HUES64 (cell line): ENCODE data around the gene EGFR.

Experiments used
- H3K27ac ChIP-seq: 2 replicates; pipeline ENCODE4 v1.7.0; 2013; ENCODE audit warnings: low read depth, low read length, inconsistent platforms
- H3K27me3 ChIP-seq: 2 replicates; pipeline ENCODE4 v1.6.1; 2013; ENCODE audit warnings: mild to moderate bottlenecking, low read length; ENCODE audit not compliant: insufficient read depth
- H3K36me3 ChIP-seq: 2 replicates; pipeline ENCODE4 v1.6.1; 2013; ENCODE audit warnings: mild to moderate bottlenecking, low read length; ENCODE audit not compliant: insufficient read depth
- H3K4me1 ChIP-seq: 2 replicates; pipeline ENCODE4 v1.6.1; 2013; ENCODE audit warnings: mild to moderate bottlenecking, low read length, moderate library complexity; ENCODE audit not compliant: insufficient read depth
- H3K4me3 ChIP-seq: 2 replicates; pipeline ENCODE4 v1.5.1; 2013; ENCODE audit warnings: mild to moderate bottlenecking, low read length, moderate library complexity
- H3K9ac ChIP-seq: 2 replicates; pipeline ENCODE4 v1.6.1; 2013; ENCODE audit warnings: mild to moderate bottlenecking, low read depth, low read length
- H3K9me3 ChIP-seq: 2 replicates; pipeline ENCODE4 v1.6.1; 2013; ENCODE audit warnings: low read depth, low read length; ENCODE audit not compliant: insufficient read depth
- WGBS: fragments of 150-250, 120-280 bp; methylation state at CpG from one replicate; pipeline ENCODE4 v1.1.7; 2013; ENCODE audit warnings: missing lambda C conversion rate; 5-methylcytosine and 5-hydroxymethylcytosine counted together

Gene EGFR

GRCh38 chr7:54989453-54990225, 29.2 kb upstream of the EGFR start:
- Histone ChIP-seq H3K4me3 (no peak overlapping the region), H3K36me3 (no peaks in the 10 kb centered on the region), H3K9ac (no peak overlapping the region), H3K27ac (no peak overlapping the region), H3K27me3 (no peaks in the 10 kb centered on the region), H3K4me1 (0 out of 2 replicates have a peak, but pooled peaks cover 4% of the 10 kb centered on the region), H3K9me3 (no peaks in the 10 kb centered on the region)
- 93% methylated on average over 4 of the region's 4 CpGs for WGBS

- H3K4me3 ChIP-seq: no peak overlapping the region
- no peak overlapping the region for H3K27ac ChIP-seq
- no peaks in the 10 kb centered on the region for H3K27me3 ChIP-seq
- H3K36me3 ChIP-seq: no peaks in the 10 kb centered on the region
- 0 out of 2 replicates have a peak, but pooled peaks cover 4% of the 10 kb centered on the region for H3K4me1 ChIP-seq
- H3K9me3 ChIP-seq: no peaks in the 10 kb centered on the region
- H3K9ac ChIP-seq: no peak overlapping the region
- 97% methylated on average over 13 of the region's 13 CpGs for WGBS
These were observed 27.5 kb upstream of the EGFR start for GRCh38 chr7:54991341-54991740.

GRCh38 chr7:54992871-54993475, 25.8 kb upstream of the EGFR start:
- no peak overlapping the region for H3K9ac ChIP-seq
- no peaks in the 10 kb centered on the region for H3K9me3 ChIP-seq
- no peaks in the 10 kb centered on the region for H3K36me3 ChIP-seq
- H3K27ac ChIP-seq: no peak overlapping the region
- 0 out of 2 replicates have a peak, but pooled peaks cover 4% of the 10 kb centered on the region for H3K4me1 ChIP-seq
- 93% methylated on average over 1 of the region's 4 CpGs for WGBS
- no peaks in the 10 kb centered on the region for H3K27me3 ChIP-seq
- H3K4me3 ChIP-seq: no peak overlapping the region

GRCh38 chr7:54995166-54995565, 23.7 kb upstream of the EGFR start:
- WGBS: 98% methylated on average over 5 of the region's 5 CpGs
- Histone ChIP-seq H3K9ac (no peak overlapping the region), H3K9me3 (no peaks in the 10 kb centered on the region), H3K36me3 (no peaks in the 10 kb centered on the region), H3K4me1 (0 out of 2 replicates have a peak, but pooled peaks cover 4% of the 10 kb centered on the region), H3K27ac (no peak overlapping the region), H3K27me3 (no peaks in the 10 kb centered on the region), H3K4me3 (no peak overlapping the region)

DNA sequence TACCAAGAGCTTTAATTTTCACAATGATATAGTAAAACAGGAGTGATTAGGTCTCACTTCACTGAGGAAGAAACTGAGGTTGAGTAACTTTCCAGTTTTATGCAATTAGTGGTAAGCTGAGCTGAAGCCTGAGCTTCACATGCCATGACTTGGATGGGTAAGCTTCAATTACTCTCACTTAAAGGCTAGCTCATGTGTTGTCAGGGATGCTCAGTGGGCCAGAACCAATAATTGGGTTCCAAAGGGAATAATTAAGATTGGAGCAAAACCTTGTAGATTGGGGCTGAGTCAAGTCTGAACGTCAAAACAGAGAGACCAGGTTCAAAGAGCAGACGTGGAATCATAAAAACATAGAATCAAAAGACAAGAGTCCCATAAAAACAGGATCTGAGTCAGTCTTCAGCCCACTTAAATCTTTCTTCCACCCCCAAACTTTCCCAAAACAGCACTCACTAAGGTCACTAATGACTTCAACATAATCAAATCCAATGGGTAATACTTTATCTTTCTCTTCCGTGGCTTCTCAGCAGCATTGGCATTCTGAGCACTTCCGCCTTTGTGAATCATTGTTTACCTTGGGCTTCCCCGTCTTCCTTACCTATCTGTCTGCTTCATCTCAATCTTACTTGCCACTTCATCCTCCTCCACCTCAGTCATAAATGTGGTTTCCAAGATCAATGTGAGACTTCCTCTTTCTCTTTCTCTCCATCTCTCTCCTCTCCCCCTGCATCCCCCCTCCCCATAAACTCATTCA, 23.0 kb upstream of the EGFR start:
- no peaks in the 10 kb centered on the region for H3K36me3 ChIP-seq
- no peak overlapping the region for H3K9ac ChIP-seq
- no peak overlapping the region for H3K4me3 ChIP-seq
- H3K9me3 ChIP-seq: no peaks in the 10 kb centered on the region
- WGBS: 80% methylated on average over 5 of the region's 5 CpGs
- no peak overlapping the region for H3K27ac ChIP-seq
- 0 out of 2 replicates have a peak, but pooled peaks cover 4% of the 10 kb centered on the region for H3K4me1 ChIP-seq
- no peaks in the 10 kb centered on the region for H3K27me3 ChIP-seq

- Histone ChIP-seq H3K4me1 (0 out of 2 replicates have a peak, but pooled peaks cover 4% of the 10 kb centered on the region), H3K4me3 (no peak overlapping the region), H3K27ac (no peak overlapping the region), H3K27me3 (no peaks in the 10 kb centered on the region), H3K9ac (no peak overlapping the region), H3K36me3 (no peaks in the 10 kb centered on the region), H3K9me3 (no peaks in the 10 kb centered on the region)
These were observed 22.4 kb upstream of the EGFR start for GRCh38 chr7:54996391-54996790.

- Histone ChIP-seq H3K4me3 (no peak overlapping the region), H3K27me3 (no peaks in the 10 kb centered on the region), H3K9me3 (no peaks in the 10 kb centered on the region), H3K27ac (no peak overlapping the region), H3K9ac (no peak overlapping the region), H3K36me3 (no peaks in the 10 kb centered on the region), H3K4me1 (no peaks in the 10 kb centered on the region)
- 95% methylated on average over 29 of the region's 29 CpGs for WGBS
These were observed 14.2 kb upstream of the EGFR start for GRCh38 chr7:55004579-55004978.

DNA sequence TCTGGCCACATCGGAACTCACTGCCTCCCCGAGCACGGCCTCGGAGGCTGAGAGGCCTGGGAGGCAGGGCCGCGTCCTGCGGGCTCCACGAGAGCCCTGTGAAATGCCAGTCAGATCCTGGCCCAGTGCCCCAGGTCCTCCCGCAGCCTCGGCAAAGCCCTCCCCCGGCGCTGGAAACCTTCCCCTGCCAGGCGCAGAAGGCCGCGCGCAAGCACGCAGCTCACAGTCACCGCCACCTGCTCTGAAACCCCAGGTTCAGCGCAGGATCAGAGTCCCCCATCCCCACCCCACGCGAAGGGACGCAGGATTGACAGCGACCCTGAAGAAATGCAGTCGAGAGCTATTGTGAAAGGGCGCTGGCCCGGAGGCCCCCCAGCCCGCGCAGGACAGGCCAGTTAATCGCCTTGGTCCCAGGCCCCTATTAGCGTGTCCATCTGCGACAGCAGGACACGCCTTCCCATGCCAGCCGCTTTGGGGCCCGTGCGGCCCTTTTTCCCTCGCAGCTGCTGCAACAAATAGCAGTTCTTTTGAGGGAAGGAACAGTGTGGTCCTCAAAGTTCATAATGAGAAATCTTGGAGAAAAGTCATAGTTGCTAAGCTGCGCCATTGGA, 13.5 kb upstream of the EGFR start:
- WGBS: 96% methylated on average over 37 of the region's 37 CpGs
- no peaks in the 10 kb centered on the region for H3K9me3 ChIP-seq
- no peaks in the 10 kb centered on the region for H3K36me3 ChIP-seq
- no peaks in the 10 kb centered on the region for H3K27me3 ChIP-seq
- no peak overlapping the region for H3K9ac ChIP-seq
- H3K4me3 ChIP-seq: no peak overlapping the region
- H3K4me1 ChIP-seq: no peaks in the 10 kb centered on the region
- no peak overlapping the region for H3K27ac ChIP-seq

DNA sequence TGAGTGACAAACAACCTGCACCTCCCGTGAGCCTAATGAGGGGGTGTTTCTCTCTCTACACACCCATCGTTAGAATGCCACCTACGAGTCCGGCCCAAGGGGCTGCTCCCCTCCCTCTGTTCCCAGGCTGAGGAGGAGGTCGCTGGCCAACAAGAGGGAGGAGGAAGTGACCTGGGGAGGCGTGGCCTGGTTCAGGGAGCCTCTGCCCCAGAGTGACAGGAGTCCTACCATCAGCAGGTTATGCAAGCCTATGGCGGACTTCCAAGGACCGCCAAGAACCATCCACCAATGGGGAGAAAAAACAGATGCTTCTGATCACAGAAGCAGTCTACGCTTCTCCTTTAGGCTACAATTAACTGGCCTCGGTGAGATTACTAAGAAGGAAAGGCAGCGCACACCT, 12.3 kb upstream of the EGFR start:
- Histone ChIP-seq H3K27me3 (no peaks in the 10 kb centered on the region), H3K9me3 (no peaks in the 10 kb centered on the region), H3K9ac (no peak overlapping the region), H3K4me1 (no peaks in the 10 kb centered on the region), H3K36me3 (no peaks in the 10 kb centered on the region), H3K27ac (no peak overlapping the region), H3K4me3 (no peak overlapping the region)
- WGBS: 71% methylated on average over 9 of the region's 11 CpGs

DNA sequence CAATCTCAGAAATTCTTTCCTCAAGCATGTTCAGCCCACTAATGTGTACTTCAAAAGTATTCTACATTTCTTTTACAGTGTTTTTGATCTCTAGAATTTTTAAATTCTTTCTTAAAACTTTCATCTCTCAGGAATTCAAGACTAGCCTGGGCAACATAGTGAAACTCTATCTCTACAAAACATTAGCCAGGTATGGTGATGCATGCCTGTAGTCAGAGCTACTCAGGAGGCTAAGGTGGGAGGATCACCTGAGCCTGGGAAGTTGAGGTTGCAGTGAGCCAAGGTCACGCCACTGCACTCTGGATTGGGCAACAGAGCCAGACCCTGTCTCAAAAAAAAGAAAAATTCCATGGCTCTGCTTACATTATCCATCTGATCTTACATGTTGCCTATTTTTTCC, 5.0 kb upstream of the EGFR start:
- Histone ChIP-seq H3K27ac (no peak overlapping the region), H3K36me3 (no peaks in the 10 kb centered on the region), H3K4me1 (no peaks in the 10 kb centered on the region), H3K9me3 (no peaks in the 10 kb centered on the region), H3K27me3 (peaks cover 46% of the 10 kb centered on the region), H3K9ac (no peak overlapping the region), H3K4me3 (no peak overlapping the region)
- WGBS: 93% methylated on average over 1 of the region's 1 CpG
